Chondrocyte (in vitro differentiated cells): ENCODE measurements around the gene ECI1. TPM values are rescaled to one million over a fixed set of nuclear protein-coding genes. Genes with fewer than 3 reads are reported as not detected.

Experiments
- DNase-seq: peaks from one replicate; pipeline ENCODE4 v3.0.0; 2021; ENCODE audit warnings: mixed read lengths, low spot score
- H3K27ac Mint-ChIP-seq: one replicate; pipeline ENCODE4 v1.8.0; 2021; ENCODE audit warnings: mild to moderate bottlenecking, moderate library complexity, mixed read lengths; ENCODE audit not compliant: unreplicated experiment
- H3K27me3 Mint-ChIP-seq: 2 replicates; pipeline ENCODE4 v1.8.0; 2021; ENCODE audit warnings: low read depth, mixed read lengths
- H3K36me3 Mint-ChIP-seq: 2 replicates; pipeline ENCODE4 v1.8.0; 2021; ENCODE audit warnings: low read depth, mixed read lengths
- H3K4me1 Mint-ChIP-seq: 2 replicates; pipeline ENCODE4 v1.8.0; 2021; ENCODE audit warnings: low read depth, mild to moderate bottlenecking, mixed read lengths
- H3K4me3 Mint-ChIP-seq: one replicate; pipeline ENCODE4 v1.8.0; 2021; ENCODE audit warnings: mild to moderate bottlenecking, moderate library complexity, mixed read lengths; ENCODE audit not compliant: unreplicated experiment
- H3K9me3 Mint-ChIP-seq: 2 replicates; pipeline ENCODE4 v1.8.0; 2021; ENCODE audit warnings: low read depth, mixed read lengths
- total RNA-seq: library from RNA; stranded (reverse); gene quantifications from 3 replicates; pipeline ENCODE4 v1.2.1, GENCODE V29; 2021
- TF ChIP-seq, protein P1 (sequence below): fragments of 200-600 bp; sonication (generic); IDR thresholded peaks from 2 replicates; pipeline ENCODE4 v1.5.0; 2021; ENCODE audit warnings: antibody characterized with exemption, mild to moderate bottlenecking, moderate library complexity

The ECI1 gene
- total RNA-seq, 1 donor from 2014 or later: 44.5 TPM

DNA sequence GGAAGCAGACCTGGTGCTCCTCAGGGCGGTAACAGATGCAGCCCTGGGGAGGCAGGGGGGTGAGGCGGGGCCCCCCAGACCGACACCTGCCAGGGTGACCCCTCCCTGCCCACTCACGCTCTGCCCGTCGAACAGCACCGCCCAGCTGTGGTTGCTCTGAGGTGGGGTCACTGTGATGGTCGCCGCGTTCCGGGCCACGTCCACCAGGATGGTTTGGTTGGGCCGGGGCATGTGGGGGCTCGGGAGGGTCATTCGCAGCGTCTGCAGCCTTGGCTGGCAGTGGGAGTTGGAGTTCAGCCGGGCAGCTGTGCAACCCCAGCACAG, 41.4 kb downstream of the ECI1 start:
- no peak overlapping the region for H3K27ac Mint-ChIP-seq
- DNase-seq: no peak
- H3K27me3 Mint-ChIP-seq: no peaks in the 10 kb centered on the region
- H3K4me3 Mint-ChIP-seq: no peak overlapping the region
- H3K4me1 Mint-ChIP-seq: peaks cover 36% of the 10 kb centered on the region
- H3K36me3 Mint-ChIP-seq: peaks cover 7% of the 10 kb centered on the region
- TF ChIP-seq, protein P1, sequence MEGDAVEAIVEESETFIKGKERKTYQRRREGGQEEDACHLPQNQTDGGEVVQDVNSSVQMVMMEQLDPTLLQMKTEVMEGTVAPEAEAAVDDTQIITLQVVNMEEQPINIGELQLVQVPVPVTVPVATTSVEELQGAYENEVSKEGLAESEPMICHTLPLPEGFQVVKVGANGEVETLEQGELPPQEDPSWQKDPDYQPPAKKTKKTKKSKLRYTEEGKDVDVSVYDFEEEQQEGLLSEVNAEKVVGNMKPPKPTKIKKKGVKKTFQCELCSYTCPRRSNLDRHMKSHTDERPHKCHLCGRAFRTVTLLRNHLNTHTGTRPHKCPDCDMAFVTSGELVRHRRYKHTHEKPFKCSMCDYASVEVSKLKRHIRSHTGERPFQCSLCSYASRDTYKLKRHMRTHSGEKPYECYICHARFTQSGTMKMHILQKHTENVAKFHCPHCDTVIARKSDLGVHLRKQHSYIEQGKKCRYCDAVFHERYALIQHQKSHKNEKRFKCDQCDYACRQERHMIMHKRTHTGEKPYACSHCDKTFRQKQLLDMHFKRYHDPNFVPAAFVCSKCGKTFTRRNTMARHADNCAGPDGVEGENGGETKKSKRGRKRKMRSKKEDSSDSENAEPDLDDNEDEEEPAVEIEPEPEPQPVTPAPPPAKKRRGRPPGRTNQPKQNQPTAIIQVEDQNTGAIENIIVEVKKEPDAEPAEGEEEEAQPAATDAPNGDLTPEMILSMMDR: no peak
- no peaks in the 10 kb centered on the region for H3K9me3 Mint-ChIP-seq

- no peak for DNase-seq
- H3K4me3 Mint-ChIP-seq: no peak overlapping the region
Observed at GRCh38 chr16:2209258-2210008, 42.0 kb downstream of the ECI1 start.

DNA sequence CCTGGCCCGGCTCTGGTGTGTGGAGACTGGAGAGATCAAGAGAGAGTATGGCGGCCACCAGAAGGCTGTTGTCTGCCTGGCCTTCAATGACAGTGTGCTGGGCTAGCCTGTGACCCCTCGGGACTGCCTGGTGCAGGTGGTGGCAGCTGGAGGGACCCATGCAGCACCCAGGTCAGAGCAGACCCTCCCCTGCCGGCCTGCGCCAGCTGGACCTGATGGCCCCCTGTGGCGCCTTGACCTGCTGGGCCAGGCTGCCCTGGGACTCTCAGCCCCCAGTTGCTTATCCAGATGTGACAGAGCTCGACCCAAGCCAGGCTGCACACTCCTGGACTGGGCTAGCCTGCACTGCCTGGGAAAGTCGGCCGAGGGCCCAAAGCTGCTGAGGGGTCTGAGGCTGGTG, 42.6 kb downstream of the ECI1 start:
- Mint-ChIP-seq H3K4me1 (peaks cover 42% of the 10 kb centered on the region), H3K27me3 (no peaks in the 10 kb centered on the region), H3K9me3 (no peaks in the 10 kb centered on the region), H3K36me3 (peaks cover 7% of the 10 kb centered on the region), H3K27ac (no peak overlapping the region), H3K4me3 (no peak overlapping the region)
- no peak for DNase-seq
- TF ChIP-seq, protein P1: no peak

More at GRCh38 chr16:2209258-2210008, 42.0 kb downstream of the ECI1 start:
- no peaks in the 10 kb centered on the region for H3K9me3 Mint-ChIP-seq
- H3K27ac Mint-ChIP-seq: no peak overlapping the region
- H3K27me3 Mint-ChIP-seq: no peaks in the 10 kb centered on the region
- H3K36me3 Mint-ChIP-seq: peaks cover 7% of the 10 kb centered on the region
- H3K4me1 Mint-ChIP-seq: peaks cover 40% of the 10 kb centered on the region
- TF ChIP-seq, protein P1: no peak

DNA sequence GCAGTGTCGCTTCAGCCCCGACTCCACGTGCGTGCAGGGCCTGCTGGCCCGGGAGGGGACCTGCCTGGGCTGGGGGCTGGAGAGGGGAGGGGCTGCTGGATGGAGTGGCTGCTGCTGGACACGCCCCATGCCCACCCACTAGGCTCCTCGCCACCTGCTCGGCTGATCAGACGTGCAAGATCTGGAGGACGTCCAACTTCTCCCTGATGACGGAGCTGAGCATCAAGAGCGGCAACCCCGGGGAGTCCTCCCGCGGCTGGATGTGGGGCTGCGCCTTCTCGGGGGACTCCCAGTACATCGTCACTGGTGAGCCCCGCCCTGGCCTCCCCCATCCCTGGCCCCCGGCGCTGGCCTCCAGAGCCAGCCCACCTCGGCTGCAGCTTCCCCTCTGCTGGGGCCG, 43.1 kb downstream of the ECI1 start:
- Mint-ChIP-seq H3K4me1 (peaks cover 37% of the 10 kb centered on the region), H3K4me3 (no peak overlapping the region), H3K36me3 (peaks cover 7% of the 10 kb centered on the region), H3K27ac (no peak overlapping the region), H3K9me3 (no peaks in the 10 kb centered on the region), H3K27me3 (no peaks in the 10 kb centered on the region)
- TF ChIP-seq, protein P1: no peak
- no peak for DNase-seq

GRCh38 chr16:2207872-2208271, 43.5 kb downstream of the ECI1 start:
- H3K9me3 Mint-ChIP-seq: no peaks in the 10 kb centered on the region
- H3K27ac Mint-ChIP-seq: no peak overlapping the region
- peaks cover 7% of the 10 kb centered on the region for H3K36me3 Mint-ChIP-seq
- H3K4me1 Mint-ChIP-seq: peaks cover 33% of the 10 kb centered on the region
- H3K4me3 Mint-ChIP-seq: no peak overlapping the region
- no peak for DNase-seq
- TF ChIP-seq, protein P1: no peak
- no peaks in the 10 kb centered on the region for H3K27me3 Mint-ChIP-seq
